Gastroesophageal sphincter (tissue), 4 donors: Measurements from ENCODE around the gene RNF113B. TPM values are rescaled to one million over a fixed set of nuclear protein-coding genes. Genes with fewer than 3 reads are reported as not detected.

Source experiments
- ATAC-seq: fragments of 150-250 bp; one replicate; pipeline ENCODE4 v1.9.1; 2016; ENCODE audit warnings: mild to moderate bottlenecking, moderate library complexity
- H3K27ac ChIP-seq, 4 donors: fragments of 200-600 bp; sonication (generic) in 3 of 4; 1 replicate in 3 of 4; 2 replicates in 1 of 4; pipeline ENCODE4 v1.5.1; 2016 to 2019
- H3K27me3 ChIP-seq: fragments of 200-600 bp; sonication (generic); one replicate; pipeline ENCODE4 v1.5.1; 2019
- H3K36me3 ChIP-seq, 2 donors: fragments of 200-600 bp; sonication (generic); one replicate each; pipeline ENCODE4 v1.5.1; 2019; ENCODE audit warnings: control low read depth in 1 of 2
- H3K4me1 ChIP-seq, 3 donors: fragments of 200-600 bp; sonication (generic); 1 replicate in 2 of 3; 2 replicates in 1 of 3; pipeline ENCODE4 v1.5.1; 2016 to 2019; ENCODE audit warnings: control low read depth in 2 of 3
- H3K4me3 ChIP-seq, 2 donors: fragments of 200-600 bp; sonication (generic); one replicate each; pipeline ENCODE4 v1.5.1; 2019; ENCODE audit warnings: mild to moderate bottlenecking in 1 of 2, moderate library complexity in 1 of 2
- H3K9me3 ChIP-seq, 3 donors: fragments of 200-600 bp; sonication (generic); one replicate each; pipeline ENCODE4 v1.5.1; 2017 to 2019; ENCODE audit warnings: control low read depth in 2 of 3
- EP300 ChIP-seq: sonication (generic); formaldehyde crosslinking; IDR thresholded peaks from one replicate; pipeline ENCODE4 v1.6.1; 2017; ENCODE audit warnings: antibody characterized with exemption, mild to moderate bottlenecking
- POLR2A ChIP-seq, 2 donors: fragments of 450-650 bp; IDR thresholded peaks; one replicate each; pipeline ENCODE4 v1.6.1; 2017; ENCODE audit warnings: antibody characterized with exemption in 2 of 2, mild to moderate bottlenecking in 2 of 2, moderate library complexity in 1 of 2
- POLR2AphosphoS5 ChIP-seq: sonication (generic); formaldehyde crosslinking; IDR thresholded peaks from one replicate; pipeline ENCODE4 v1.6.1; 2017; ENCODE audit warnings: antibody characterized with exemption
- WGBS, 2 donors: methylation state at CpG; one replicate each; pipeline ENCODE4 v1.1.5; 2018; ENCODE audit warnings: low coverage in 1 of 2; 5-methylcytosine and 5-hydroxymethylcytosine counted together
- total RNA-seq, 4 donors: library from RNA; depleted of rRNA; stranded (reverse); fragments of >200 nt; gene quantifications; one replicate each; pipeline ENCODE4 v1.1.0, GENCODE V29; 2016
- TF ChIP-seq, protein P1 (sequence below), 4 experiments: fragments of 200-600 bp in 2 of 4; fragments of 450-650 bp in 2 of 4; sonication (generic) in 1 of 4; IDR thresholded peaks; one replicate each; pipeline ENCODE4 v1.5.1; 2017 to 2019; ENCODE audit warnings: antibody characterized with exemption in 4 of 4, mild to moderate bottlenecking in 2 of 4, moderate library complexity in 2 of 4

The RNF113B gene
- total RNA-seq, 4 donors from 2014 or later, result not detected

DNA sequence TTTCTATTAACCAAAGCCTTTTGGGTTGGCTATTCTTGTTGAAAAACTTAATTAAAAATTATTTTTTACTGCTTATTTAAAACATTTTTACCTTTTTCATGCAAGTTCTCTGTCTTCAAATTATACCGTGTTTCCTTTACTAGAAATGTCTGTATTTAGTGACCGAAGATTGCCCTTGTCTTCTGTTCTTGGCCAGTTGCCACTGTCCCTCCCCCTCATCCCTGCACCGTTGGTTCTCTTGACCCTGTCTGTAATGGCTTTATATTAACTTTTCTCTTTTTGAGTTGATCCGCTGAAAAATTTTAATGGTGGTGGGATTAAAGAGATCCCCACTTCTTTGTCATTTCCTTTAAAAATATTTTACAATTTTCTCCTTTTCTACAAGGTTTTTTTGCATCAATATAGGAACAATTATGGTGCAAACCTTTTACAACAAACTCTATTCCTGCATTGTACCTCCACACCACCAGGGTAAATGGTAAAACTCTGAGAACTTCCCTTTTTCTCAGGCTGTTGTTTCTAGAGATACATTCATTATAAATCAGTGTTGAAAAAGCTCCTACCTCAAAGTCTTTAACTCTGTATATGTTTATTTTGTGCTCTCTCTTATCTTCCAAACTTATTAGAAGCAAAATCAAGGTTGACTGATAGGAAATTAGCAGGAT, 12.9 kb upstream of the RNF113B start:
- Histone ChIP-seq H3K4me1 (peaks cover 0 to 36% (median 0%) of the 10 kb centered on the region in 3 donors), H3K36me3 (no peaks in the 10 kb centered on the region), H3K27me3 (no peaks in the 10 kb centered on the region), H3K27ac (no peak overlapping the region), H3K4me3 (no peak overlapping the region), H3K9me3 (no peaks in the 10 kb centered on the region)
- no peak for TF ChIP-seq POLR2A (IDR thresholded peaks at IDR 0.05)
- no peak for TF ChIP-seq POLR2AphosphoS5
- TF ChIP-seq EP300, result no peak
- TF ChIP-seq, protein P1, sequence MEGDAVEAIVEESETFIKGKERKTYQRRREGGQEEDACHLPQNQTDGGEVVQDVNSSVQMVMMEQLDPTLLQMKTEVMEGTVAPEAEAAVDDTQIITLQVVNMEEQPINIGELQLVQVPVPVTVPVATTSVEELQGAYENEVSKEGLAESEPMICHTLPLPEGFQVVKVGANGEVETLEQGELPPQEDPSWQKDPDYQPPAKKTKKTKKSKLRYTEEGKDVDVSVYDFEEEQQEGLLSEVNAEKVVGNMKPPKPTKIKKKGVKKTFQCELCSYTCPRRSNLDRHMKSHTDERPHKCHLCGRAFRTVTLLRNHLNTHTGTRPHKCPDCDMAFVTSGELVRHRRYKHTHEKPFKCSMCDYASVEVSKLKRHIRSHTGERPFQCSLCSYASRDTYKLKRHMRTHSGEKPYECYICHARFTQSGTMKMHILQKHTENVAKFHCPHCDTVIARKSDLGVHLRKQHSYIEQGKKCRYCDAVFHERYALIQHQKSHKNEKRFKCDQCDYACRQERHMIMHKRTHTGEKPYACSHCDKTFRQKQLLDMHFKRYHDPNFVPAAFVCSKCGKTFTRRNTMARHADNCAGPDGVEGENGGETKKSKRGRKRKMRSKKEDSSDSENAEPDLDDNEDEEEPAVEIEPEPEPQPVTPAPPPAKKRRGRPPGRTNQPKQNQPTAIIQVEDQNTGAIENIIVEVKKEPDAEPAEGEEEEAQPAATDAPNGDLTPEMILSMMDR (IDR thresholded peaks at IDR 0.05), result no peak
- 22 to 35% methylated on average over 4 of the region's 4 CpGs for WGBS, 2 donors
- ATAC-seq, result no peak

DNA sequence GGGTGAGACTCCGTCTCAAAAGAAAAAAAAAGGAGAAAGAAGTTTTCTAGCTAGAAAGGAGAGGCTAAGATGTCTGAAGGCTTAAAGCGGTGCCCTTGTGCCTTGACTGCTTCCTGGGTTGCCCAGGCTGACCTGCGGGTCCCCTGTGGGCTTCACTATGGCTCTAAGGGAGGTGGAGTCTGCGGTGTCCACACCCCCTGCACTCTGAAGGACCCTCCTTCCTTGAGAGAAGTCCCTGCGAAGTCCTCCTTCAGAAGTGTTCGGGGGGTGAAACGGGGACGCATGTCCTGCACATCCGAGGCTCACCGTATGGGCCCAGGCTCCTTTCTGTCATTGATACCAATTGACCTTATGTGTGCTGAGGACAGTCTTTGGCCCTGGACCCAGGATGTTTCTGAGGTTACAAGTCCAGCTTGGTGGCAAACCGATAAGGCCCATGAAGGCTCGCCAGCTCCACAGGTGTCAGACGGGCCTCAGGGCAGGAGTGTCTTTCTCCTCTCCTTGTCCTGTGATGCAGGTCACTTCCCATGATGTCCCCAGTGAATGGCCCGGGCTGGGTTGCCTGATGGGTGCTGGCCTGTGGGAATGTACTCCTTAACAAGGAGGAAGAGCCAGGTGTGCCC, 11.6 kb upstream of the RNF113B start:
- peak overlapping the region in 2 of 4 donors; percentile 63 to 67 for H3K27ac ChIP-seq
- H3K27me3 ChIP-seq, result no peaks in the 10 kb centered on the region
- H3K9me3 ChIP-seq, result no peaks in the 10 kb centered on the region
- WGBS, 2 donors, result 98 to 100% methylated on average over 1 to 9 of the region's 14 CpGs
- ATAC-seq, result peak; percentile 28
- TF ChIP-seq EP300 (no peak), POLR2A (IDR thresholded peaks at IDR 0.05) (no peak), POLR2AphosphoS5 (no peak)
- TF ChIP-seq, protein P1 (IDR thresholded peaks at IDR 0.05), result no peak
- H3K4me3 ChIP-seq, result no peak overlapping the region
- H3K4me1 ChIP-seq, result peaks cover 0 to 41% (median 0%) of the 10 kb centered on the region in 3 donors
- H3K36me3 ChIP-seq, result no peaks in the 10 kb centered on the region

DNA sequence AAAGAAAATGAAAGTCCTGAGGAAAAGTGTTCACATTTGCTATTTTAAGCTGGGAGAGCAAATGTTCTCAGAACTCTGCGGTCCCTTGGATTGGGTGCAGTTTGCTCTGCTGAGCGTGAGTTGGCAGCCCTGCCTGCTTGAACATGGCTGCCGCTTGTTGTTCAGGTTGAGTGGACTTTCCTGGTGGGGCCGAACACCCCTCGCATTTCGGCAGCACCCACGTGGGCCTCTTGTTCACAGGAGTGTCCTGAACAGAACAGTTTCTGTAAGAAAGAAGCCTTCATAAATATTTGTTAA, 10.8 kb upstream of the RNF113B start:
- Histone ChIP-seq H3K4me1 (peaks cover 0 to 48% (median 0%) of the 10 kb centered on the region in 3 donors), H3K27ac (peak overlapping the region in 3 of 4 donors; percentile 12 to 67 (median 63)), H3K9me3 (no peaks in the 10 kb centered on the region), H3K36me3 (no peaks in the 10 kb centered on the region), H3K4me3 (no peak overlapping the region), H3K27me3 (no peaks in the 10 kb centered on the region)
- WGBS, 2 donors, result 71 to 80% methylated on average over 4 to 6 of the region's 7 CpGs
- TF ChIP-seq EP300 (no peak), POLR2AphosphoS5 (no peak), POLR2A (IDR thresholded peaks at IDR 0.05) (no peak)
- TF ChIP-seq, protein P1 (IDR thresholded peaks at IDR 0.05), result no peak
- no peak for ATAC-seq

DNA sequence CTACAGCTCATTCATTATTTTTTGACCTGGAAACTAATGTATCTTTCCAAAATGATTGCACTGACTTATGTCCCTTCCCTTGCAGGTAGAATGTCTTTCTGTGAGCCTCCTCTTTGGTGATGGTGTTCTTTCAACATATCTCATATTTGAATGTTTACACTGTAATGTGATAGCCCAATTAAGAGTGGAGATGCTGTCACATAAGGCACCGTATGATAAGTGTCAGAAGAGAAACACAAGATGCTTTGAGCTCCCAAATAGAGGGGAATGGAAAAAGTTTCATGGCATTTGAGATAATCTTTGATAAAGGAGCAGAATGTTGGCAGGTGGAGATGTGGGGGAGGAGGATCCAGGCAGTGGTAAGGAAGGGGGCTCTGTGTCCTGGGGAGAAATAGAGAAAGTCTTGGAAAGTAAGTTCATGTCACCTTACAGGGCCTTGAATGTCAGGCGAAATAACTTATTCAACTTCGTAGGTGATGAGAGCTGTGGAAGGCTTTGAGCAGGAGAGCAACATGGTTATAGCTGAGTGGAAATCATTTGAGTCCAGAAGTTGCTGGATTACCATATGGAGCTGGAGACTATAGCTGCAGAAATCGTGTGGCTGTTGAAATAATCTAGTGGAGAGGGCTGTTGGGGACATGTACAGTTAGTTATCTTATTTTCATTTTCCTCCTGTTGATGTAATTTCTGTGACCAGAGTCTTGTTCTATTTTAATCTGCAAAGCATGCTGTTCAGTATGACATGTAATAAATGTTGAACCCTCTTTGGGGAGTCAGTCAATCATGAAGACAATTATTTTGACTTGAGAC, 10.3 kb upstream of the RNF113B start:
- Histone ChIP-seq H3K4me3 (no peak overlapping the region), H3K27ac (peak overlapping the region in 3 of 4 donors; percentile 12 to 67 (median 63)), H3K9me3 (no peaks in the 10 kb centered on the region), H3K36me3 (no peaks in the 10 kb centered on the region), H3K4me1 (peaks cover 0 to 54% (median 2%) of the 10 kb centered on the region in 3 donors), H3K27me3 (no peaks in the 10 kb centered on the region)
- no peak for TF ChIP-seq EP300
- TF ChIP-seq POLR2A (IDR thresholded peaks at IDR 0.05), result no peak
- TF ChIP-seq, protein P1 (IDR thresholded peaks at IDR 0.05), result no peak
- TF ChIP-seq POLR2AphosphoS5, result no peak
- 56 to 58% methylated on average over 3 to 4 of the region's 4 CpGs for WGBS, 2 donors
- no peak for ATAC-seq
